Prostate gland (tissue), 2 donors: Measurements from ENCODE around the gene DCAF7. TPM values are rescaled to one million over a fixed set of nuclear protein-coding genes. Genes with fewer than 3 reads are reported as not detected.

ENCODE experiments used
- DNase-seq: peaks from one replicate; pipeline ENCODE4 v3.0.0-alpha.2; 2019; ENCODE audit warnings: low spot score
- H3K27ac ChIP-seq, 2 donors: fragments of 200-600 bp; sonication (generic); 2 replicates each; pipeline ENCODE4 v1.5.1; 2017 to 2019
- H3K27me3 ChIP-seq: fragments of 200-600 bp; sonication (generic); replicated peaks from 2 replicates; pipeline ENCODE4 v1.5.1; 2019; ENCODE audit not compliant: insufficient read depth
- H3K36me3 ChIP-seq, 2 donors: fragments of 200-600 bp; sonication (generic); 1 replicate in 1 of 2; 2 replicates in 1 of 2; pipeline versions ENCODE4 v1.5.1 to v1.8.1; 2017 to 2019
- H3K4me1 ChIP-seq: fragments of 200-600 bp; sonication (generic); replicated peaks from 2 replicates; pipeline ENCODE4 v1.5.1; 2019
- H3K4me3 ChIP-seq, 2 donors: fragments of 200-600 bp; sonication (generic); 2 replicates each; pipeline ENCODE4 v1.5.1; 2017 to 2019
- H3K9me3 ChIP-seq: fragments of 200-600 bp; sonication (generic); 2 replicates; pipeline ENCODE4 v1.5.1; 2017
- POLR2A ChIP-seq: fragments of 450-650 bp; IDR thresholded peaks from one replicate; pipeline ENCODE4 v1.6.1; 2016; ENCODE audit warnings: antibody characterized with exemption, mild to moderate bottlenecking
- POLR2AphosphoS5 ChIP-seq: sonication (generic); formaldehyde crosslinking; IDR thresholded peaks from one replicate; pipeline ENCODE4 v1.6.1; 2017; ENCODE audit warnings: antibody characterized with exemption
- WGBS: methylation state at CpG from one replicate; pipeline ENCODE4 v1.1.5; 2018; 5-methylcytosine and 5-hydroxymethylcytosine counted together
- intact Hi-C: fragments of 100-400 bp; cut with DNase I; formaldehyde crosslinking; loops from one replicate; pipeline ENCODE4 v1.14.2; 2022
- total RNA-seq, 2 donors: library from RNA; depleted of rRNA; stranded (reverse); fragments of >200 nt; gene quantifications; one replicate each; pipeline ENCODE4 v1.1.0, GENCODE V29; 2016
- TF ChIP-seq, protein P1 (sequence below), 4 experiments: fragments of 200-600 bp in 2 of 4; fragments of 450-650 bp in 2 of 4; sonication (generic) in 2 of 4; IDR thresholded peaks; 1 replicate in 3 of 4; 2 replicates in 1 of 4; pipeline ENCODE4 v1.5.1; 2016 to 2019; ENCODE audit warnings: antibody characterized with exemption in 4 of 4, mild to moderate bottlenecking in 2 of 4, moderate library complexity in 2 of 4

Gene DCAF7
- total RNA-seq, 2 donors from 2014 or later, result 48.9 to 68.6 TPM

DNA sequence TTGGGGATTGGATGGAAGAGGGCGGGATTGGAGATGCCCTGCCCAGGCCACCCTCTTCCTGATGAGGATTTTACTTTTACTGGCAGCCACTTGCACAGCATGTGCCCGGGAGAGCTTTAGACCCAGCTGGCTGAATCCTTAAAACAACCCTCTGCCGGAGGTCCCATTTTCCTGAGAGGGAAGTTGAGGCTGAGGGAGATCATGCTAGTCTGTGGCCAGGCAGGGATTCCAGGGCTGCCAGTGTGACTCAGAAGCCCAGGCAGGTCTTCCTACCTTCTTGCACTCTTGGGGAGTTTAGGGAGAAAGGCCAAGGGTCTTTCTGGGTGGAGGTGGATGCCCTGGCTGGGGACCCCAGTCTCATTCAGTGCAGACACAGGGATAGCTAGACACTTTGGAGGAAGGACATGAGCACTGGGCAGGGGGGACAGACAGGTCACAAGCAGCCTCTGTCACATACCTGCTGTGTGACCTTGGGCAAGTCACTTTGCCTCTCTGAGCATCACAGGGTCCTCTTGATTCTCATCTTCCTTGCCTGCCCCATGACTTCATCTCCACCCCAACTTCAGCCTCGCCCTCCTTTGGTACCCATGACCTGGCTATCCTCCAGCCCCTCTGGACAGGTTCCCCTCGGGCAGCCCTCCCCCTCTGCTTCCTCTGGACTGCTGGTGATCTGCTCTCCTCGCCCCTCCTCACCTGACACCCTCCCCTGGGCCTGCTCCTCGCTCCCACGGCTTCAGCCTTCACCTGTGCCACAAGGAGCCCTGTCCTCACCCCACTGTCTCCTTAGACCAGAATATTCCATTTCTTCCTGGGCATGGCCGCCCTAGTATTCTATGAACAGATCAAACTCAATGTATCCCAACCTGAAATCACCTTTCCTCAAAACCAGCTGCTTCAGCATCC, 11.3 kb upstream of the DCAF7 start:
- Histone ChIP-seq H3K4me3 (no peak overlapping the region), H3K36me3 (no peaks in the 10 kb centered on the region), H3K27me3 (no peaks in the 10 kb centered on the region), H3K9me3 (no peaks in the 10 kb centered on the region), H3K4me1 (peaks cover 7% of the 10 kb centered on the region), H3K27ac (no peak overlapping the region)
- TF ChIP-seq, protein P1, sequence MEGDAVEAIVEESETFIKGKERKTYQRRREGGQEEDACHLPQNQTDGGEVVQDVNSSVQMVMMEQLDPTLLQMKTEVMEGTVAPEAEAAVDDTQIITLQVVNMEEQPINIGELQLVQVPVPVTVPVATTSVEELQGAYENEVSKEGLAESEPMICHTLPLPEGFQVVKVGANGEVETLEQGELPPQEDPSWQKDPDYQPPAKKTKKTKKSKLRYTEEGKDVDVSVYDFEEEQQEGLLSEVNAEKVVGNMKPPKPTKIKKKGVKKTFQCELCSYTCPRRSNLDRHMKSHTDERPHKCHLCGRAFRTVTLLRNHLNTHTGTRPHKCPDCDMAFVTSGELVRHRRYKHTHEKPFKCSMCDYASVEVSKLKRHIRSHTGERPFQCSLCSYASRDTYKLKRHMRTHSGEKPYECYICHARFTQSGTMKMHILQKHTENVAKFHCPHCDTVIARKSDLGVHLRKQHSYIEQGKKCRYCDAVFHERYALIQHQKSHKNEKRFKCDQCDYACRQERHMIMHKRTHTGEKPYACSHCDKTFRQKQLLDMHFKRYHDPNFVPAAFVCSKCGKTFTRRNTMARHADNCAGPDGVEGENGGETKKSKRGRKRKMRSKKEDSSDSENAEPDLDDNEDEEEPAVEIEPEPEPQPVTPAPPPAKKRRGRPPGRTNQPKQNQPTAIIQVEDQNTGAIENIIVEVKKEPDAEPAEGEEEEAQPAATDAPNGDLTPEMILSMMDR (IDR thresholded peaks at IDR 0.05), result no peak
- TF ChIP-seq POLR2A (no peak), POLR2AphosphoS5 (no peak)
- WGBS, result 70% methylated on average over 9 of the region's 9 CpGs
- no peak for DNase-seq
- intact Hi-C loops, result no loop called here

DNA sequence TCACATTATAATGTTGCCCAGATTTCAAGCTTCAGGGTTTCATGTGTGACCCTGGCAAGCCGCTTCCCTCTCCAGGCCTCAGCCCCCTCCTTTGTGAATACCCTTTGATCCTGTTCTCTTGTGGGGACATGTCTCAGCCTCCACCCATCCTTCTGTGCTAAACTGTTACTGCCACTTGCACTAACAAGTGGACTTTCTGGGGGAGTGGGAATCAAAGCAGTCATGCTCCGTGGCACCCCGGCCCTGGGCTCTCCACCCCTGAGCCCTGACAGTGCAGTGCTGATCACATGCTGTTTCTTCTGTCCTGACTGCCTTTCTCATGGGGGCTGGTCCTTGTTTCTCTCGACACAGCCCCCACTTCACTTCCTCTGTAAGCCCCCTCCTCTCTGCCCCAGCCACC, 9.7 kb upstream of the DCAF7 start:
- Histone ChIP-seq H3K27me3 (no peaks in the 10 kb centered on the region), H3K9me3 (no peaks in the 10 kb centered on the region), H3K4me3 (no peak overlapping the region), H3K4me1 (peaks cover 7% of the 10 kb centered on the region), H3K36me3 (no peaks in the 10 kb centered on the region), H3K27ac (no peak overlapping the region)
- TF ChIP-seq POLR2AphosphoS5, result no peak
- TF ChIP-seq POLR2A, result no peak
- TF ChIP-seq, protein P1 (IDR thresholded peaks at IDR 0.05), result no peak
- DNase-seq, result no peak
- WGBS, result 60% methylated on average over 4 of the region's 4 CpGs
- intact Hi-C loops, result no loop called here

DNA sequence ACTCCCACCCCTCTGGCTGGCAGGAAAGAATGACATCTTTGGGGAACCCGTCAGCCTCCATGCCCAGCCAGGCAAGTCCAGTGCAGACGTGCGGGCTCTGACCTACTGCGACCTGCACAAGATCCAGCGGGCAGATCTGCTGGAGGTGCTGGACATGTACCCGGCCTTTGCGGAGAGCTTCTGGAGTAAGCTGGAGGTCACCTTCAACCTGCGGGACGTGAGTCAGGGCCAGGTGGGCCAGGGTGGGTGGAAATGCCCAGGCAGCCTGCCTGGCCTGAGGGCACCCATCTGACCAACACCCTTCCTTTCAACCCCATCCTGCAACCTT, 8.1 kb upstream of the DCAF7 start:
- no peak for TF ChIP-seq POLR2AphosphoS5
- 97% methylated on average over 9 of the region's 9 CpGs for WGBS
- DNase-seq, result no peak
- Histone ChIP-seq H3K36me3 (no peaks in the 10 kb centered on the region), H3K4me3 (no peak overlapping the region), H3K27me3 (no peaks in the 10 kb centered on the region), H3K9me3 (no peaks in the 10 kb centered on the region), H3K4me1 (peaks cover 7% of the 10 kb centered on the region), H3K27ac (no peak overlapping the region)
- intact Hi-C loops, result no loop called here

DNA sequence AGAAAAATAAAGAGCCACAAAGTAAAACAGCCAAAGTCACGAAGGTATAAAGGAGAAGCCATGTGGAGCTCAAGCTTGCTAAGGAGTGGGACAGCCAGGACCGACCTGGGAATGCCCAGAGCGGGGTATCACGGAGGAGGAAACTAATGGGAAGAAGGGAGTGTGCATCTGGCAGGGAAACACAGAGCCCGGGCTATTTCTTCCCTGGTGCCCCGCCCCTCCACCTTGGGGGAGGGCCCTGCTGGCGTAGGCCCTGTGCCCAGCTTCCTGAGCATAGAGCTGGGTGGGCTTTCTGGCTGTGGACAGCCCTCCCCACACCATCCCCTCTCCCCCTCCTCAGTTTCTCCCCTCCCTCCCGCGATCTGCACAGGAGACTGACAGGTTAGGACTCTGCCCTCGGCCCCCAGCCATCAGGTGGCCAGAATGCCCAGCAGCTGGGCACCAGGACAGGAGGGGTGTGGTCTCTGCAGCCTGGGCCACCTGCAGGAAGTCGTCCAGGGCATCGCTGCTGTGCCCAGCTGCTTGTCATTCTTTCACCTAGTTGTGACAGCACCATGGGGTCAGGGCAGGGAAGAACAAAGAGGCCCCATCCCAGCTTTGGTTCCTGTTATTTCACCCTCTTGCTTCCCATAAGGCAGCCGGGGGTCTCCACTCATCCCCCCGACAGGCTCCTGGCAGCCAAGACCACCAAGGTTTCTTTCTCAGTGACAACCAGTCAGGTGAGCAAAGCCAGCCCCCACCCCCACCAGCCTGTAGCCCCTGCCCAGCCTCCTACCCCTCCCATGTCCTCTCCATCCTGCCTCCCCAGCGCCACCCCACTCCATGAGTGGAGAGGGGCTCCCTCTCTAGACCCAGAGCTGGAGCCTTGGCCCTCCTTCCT, 7.1 kb upstream of the DCAF7 start:
- Histone ChIP-seq H3K4me1 (peaks cover 3% of the 10 kb centered on the region), H3K36me3 (no peaks in the 10 kb centered on the region), H3K4me3 (no peak overlapping the region), H3K9me3 (no peaks in the 10 kb centered on the region), H3K27me3 (no peaks in the 10 kb centered on the region), H3K27ac (no peak overlapping the region)
- WGBS, result 53% methylated on average over 15 of the region's 15 CpGs
- no peak for DNase-seq
- TF ChIP-seq POLR2AphosphoS5 (no peak), POLR2A (no peak)
- TF ChIP-seq, protein P1 (IDR thresholded peaks at IDR 0.05), result no peak
- intact Hi-C loops, result no loop called here

DNA sequence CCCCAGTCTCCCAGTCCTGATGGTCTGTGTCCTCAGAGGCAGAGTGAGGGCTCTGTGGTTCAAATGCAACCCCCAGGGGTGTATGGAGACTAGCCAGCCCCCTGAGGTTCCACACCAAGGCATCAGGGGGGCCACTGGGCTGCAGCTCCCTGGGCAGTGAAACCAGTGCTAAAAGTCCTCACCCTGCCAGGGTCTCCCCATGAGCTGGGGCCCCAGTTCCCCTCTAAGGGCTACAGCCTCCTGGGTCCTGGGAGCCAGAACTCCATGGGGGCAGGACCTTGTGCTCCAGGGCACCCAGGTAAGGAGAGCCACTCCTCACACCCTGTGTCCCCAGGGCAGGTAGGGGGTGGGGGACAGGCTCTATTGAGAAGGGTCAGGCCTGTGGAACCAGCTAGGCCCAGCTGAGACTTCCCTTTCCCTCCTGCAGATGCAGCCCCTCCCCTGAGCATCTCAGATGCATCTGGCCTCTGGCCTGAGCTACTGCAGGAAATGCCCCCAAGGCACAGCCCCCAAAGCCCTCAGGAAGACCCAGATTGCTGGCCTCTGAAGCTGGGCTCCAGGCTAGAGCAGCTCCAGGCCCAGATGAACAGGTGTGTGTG, 6.4 kb upstream of the DCAF7 start:
- no peaks in the 10 kb centered on the region for H3K4me1 ChIP-seq
- H3K4me3 ChIP-seq, result no peak overlapping the region
- TF ChIP-seq, protein P1 (IDR thresholded peaks at IDR 0.05), result no peak
- no peak for TF ChIP-seq POLR2AphosphoS5
- no peak for TF ChIP-seq POLR2A
- DNase-seq, result no peak
- no peaks in the 10 kb centered on the region for H3K27me3 ChIP-seq
- H3K36me3 ChIP-seq, result no peaks in the 10 kb centered on the region
- no peaks in the 10 kb centered on the region for H3K9me3 ChIP-seq
- intact Hi-C loops, result no loop called here
- H3K27ac ChIP-seq, result no peak overlapping the region
